Right lobe of liver (tissue), 4 donors: ENCODE data around the gene LRRC3.

Experiments
- POLR2A ChIP-seq: fragments of 450-650 bp; IDR thresholded peaks from one replicate; pipeline ENCODE4 v1.6.1; 2017; ENCODE audit warnings: antibody characterized with exemption, mild to moderate bottlenecking
- TF ChIP-seq, protein P1 (sequence below), 4 donors: fragments of 200-600 bp in 3 of 4; fragments of 450-650 bp in 1 of 4; IDR thresholded peaks; one replicate each; pipeline versions ENCODE4 v1.5.1 to v1.8.0; 2016 to 2022; ENCODE audit warnings: antibody characterized with exemption in 4 of 4, mild to moderate bottlenecking in 2 of 4
- donor health status: DM: no; HTN: no; CAD: no.
- donor health status: DM: no; HTN: no; CAD: no.
- donor health status: DM: no; HTN: yes; CAD: no.

- no peak for TF ChIP-seq POLR2A
- TF ChIP-seq, protein P1, sequence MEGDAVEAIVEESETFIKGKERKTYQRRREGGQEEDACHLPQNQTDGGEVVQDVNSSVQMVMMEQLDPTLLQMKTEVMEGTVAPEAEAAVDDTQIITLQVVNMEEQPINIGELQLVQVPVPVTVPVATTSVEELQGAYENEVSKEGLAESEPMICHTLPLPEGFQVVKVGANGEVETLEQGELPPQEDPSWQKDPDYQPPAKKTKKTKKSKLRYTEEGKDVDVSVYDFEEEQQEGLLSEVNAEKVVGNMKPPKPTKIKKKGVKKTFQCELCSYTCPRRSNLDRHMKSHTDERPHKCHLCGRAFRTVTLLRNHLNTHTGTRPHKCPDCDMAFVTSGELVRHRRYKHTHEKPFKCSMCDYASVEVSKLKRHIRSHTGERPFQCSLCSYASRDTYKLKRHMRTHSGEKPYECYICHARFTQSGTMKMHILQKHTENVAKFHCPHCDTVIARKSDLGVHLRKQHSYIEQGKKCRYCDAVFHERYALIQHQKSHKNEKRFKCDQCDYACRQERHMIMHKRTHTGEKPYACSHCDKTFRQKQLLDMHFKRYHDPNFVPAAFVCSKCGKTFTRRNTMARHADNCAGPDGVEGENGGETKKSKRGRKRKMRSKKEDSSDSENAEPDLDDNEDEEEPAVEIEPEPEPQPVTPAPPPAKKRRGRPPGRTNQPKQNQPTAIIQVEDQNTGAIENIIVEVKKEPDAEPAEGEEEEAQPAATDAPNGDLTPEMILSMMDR (IDR thresholded peaks at IDR 0.05) = no peak
Measured at GRCh38 chr21:44483288-44484237, 28.3 kb downstream of the LRRC3 start.
